ENCODE data around the gene TMEM14C.
"Not testable (repeated sequence)": the region's sequence is repeated elsewhere in the genome, so short reads cannot be mapped to it uniquely, and the experiment has no call there.

- TF ChIP-seq CTCF (IDR thresholded peaks at IDR 0.05; ENCODE audit: low read depth, low read length); POLR2A (IDR thresholded peaks at IDR 0.05; ENCODE audit: extremely low read depth, insufficient read length): not testable (repeated sequence)
Measured at GRCh38 chr6:10751757-10752156, 28.9 kb downstream of the TMEM14C start.
